K562 (cell line): Measurements from ENCODE around the gene MRPL4. TPM values are rescaled to one million over a fixed set of nuclear protein-coding genes. Genes with fewer than 3 reads are reported as not detected.
A peak's percentile ranks its signal among the peaks of the same experiment; 100 is the strongest.

Source experiments
- ATF7 ChIP-seq: fragments of 450-650 bp; IDR thresholded peaks from 2 replicates; pipeline ENCODE4 v1.7.1; 2014; ENCODE audit warnings: mild to moderate bottlenecking, moderate library complexity
- C11orf30 ChIP-seq: fragments of 450-650 bp; IDR thresholded peaks from 2 replicates; pipeline ENCODE4 v1.6.1; 2016; ENCODE audit warnings: low read depth, mild to moderate bottlenecking
- MYBL2 ChIP-seq, 2 experiments: fragments of 450-650 bp in 1 of 2; sonication (generic) in 1 of 2; formaldehyde crosslinking in 1 of 2; IDR thresholded peaks; 2 replicates each; pipeline versions ENCODE4 v1.6.1 to v1.8.1; 2017 to 2022; ENCODE audit warnings: borderline replicate concordance in 1 of 2, inconsistent platforms in 1 of 2, low read depth in 1 of 2, mild to moderate bottlenecking in 1 of 2, missing genetic modification reagents in 1 of 2, moderate library complexity in 1 of 2
- NFYB ChIP-seq: IDR thresholded peaks from 2 replicates; pipeline ENCODE4 v1.6.1; 2011; ENCODE audit warnings: mild to moderate bottlenecking, moderate library complexity; ENCODE audit not compliant: insufficient read length; ENCODE audit errors: extremely low read depth
- XRCC4 ChIP-seq: IDR thresholded peaks from one replicate; pipeline ENCODE4 v1.6.1; 2011; ENCODE audit not compliant: insufficient read depth, insufficient read length; ENCODE audit errors: extremely low read depth
- YY1 ChIP-seq, 3 experiments: IDR thresholded peaks; 2 replicates each; pipeline ENCODE4 v1.6.1; 2011; ENCODE audit warnings: low read length in 2 of 3, mild to moderate bottlenecking in 2 of 3, moderate library complexity in 2 of 3, borderline replicate concordance in 1 of 3, control low read depth in 1 of 3, low read depth in 1 of 3; ENCODE audit not compliant: insufficient read depth in 3 of 3, insufficient replicate concordance in 2 of 3, control insufficient read depth in 1 of 3, insufficient read length in 1 of 3; ENCODE audit errors: extremely low read depth in 1 of 3
- ZNF124 ChIP-seq: sonication (generic); formaldehyde crosslinking; IDR thresholded peaks from 2 replicates; pipeline ENCODE4 v1.8.1; 2022; ENCODE audit warnings: missing genetic modification reagents
- ZNF165 ChIP-seq: fragments of 250-450 bp; sonication (Bioruptor Pico); IDR thresholded peaks from 2 replicates; pipeline ENCODE4 v1.4.0; 2020; ENCODE audit warnings: borderline replicate concordance
- ZNF589 ChIP-seq: fragments of 200-800 bp; sonication (Bioruptor generic); IDR thresholded peaks from 2 replicates; pipeline ENCODE4 v1.6.1; 2016; ENCODE audit warnings: low read depth, missing genetic modification characterization, missing compliant biosample characterization
- polyA plus RNA-seq, 8 experiments: library from polyadenylated mRNA; depleted of rRNA in 4 of 8; stranded (reverse) in 5 of 8; unstranded in 3 of 8; fragments of >200 nt; fragmentation: Nextera tagmentation in 2 of 8; fragmentation: Illumina TruSeq in 1 of 8; extraction: Ambion mirVana in 2 of 8; extraction: Trizol in 1 of 8; gene quantifications; 2 replicates each; pipeline versions ENCODE4 v1.2.1 to v1.2.3, GENCODE V29; 2011 to 2014; ENCODE audit warnings: inconsistent platforms in 1 of 8, missing spikeins in 1 of 8
- total RNA-seq, 7 experiments: library from RNA; depleted of rRNA in 6 of 7; stranded (reverse); fragments of >200 nt in 6 of 7; fragmentation: Illumina TruSeq in 2 of 7; extraction: Trizol in 2 of 7; gene quantifications; 2 replicates each; pipeline versions ENCODE4 v1.2.1 to v1.2.3, GENCODE V29; 2011 to 2021; ENCODE audit warnings: low replicate concordance in 1 of 7
- TF ChIP-seq, protein P1 (sequence below): IDR thresholded peaks from 3 replicates; pipeline ENCODE4 v1.6.1; 2011; ENCODE audit warnings: borderline replicate concordance, mild to moderate bottlenecking; ENCODE audit not compliant: insufficient read length, insufficient read depth
- TF ChIP-seq, protein P2 (sequence below): fragments of 450-650 bp; formaldehyde crosslinking; IDR thresholded peaks from 2 replicates; pipeline ENCODE4 v1.4.0; 2020; ENCODE audit warnings: mild to moderate bottlenecking, moderate library complexity
- TF ChIP-seq, protein P3 (sequence below): fragments of 250-450 bp; sonication (Bioruptor Pico); IDR thresholded peaks from 2 replicates; pipeline ENCODE4 v1.4.0; 2020; ENCODE audit warnings: mild to moderate bottlenecking
- TF ChIP-seq, protein P4 (sequence below): sonication (generic); formaldehyde crosslinking; IDR thresholded peaks from 2 replicates; pipeline ENCODE4 v1.8.0; 2022; ENCODE audit warnings: mild to moderate bottlenecking, missing genetic modification reagents, borderline replicate concordance
- TF ChIP-seq, protein P5 (sequence below): sonication (generic); IDR thresholded peaks from 2 replicates; pipeline ENCODE4 v1.6.1; 2016
- TF ChIP-seq, protein P6 (sequence below): fragments of 250-450 bp; sonication (Bioruptor Pico); IDR thresholded peaks from 2 replicates; pipeline ENCODE4 v1.4.0; 2020; ENCODE audit warnings: mild to moderate bottlenecking, moderate library complexity

MRPL4 gene
- total and polyA plus RNA-seq, 9 of the 15 experiments (the other 6 are each of a cell fraction or from before 2014, with no cell fraction given), result 1.4 to 239 (median 64.9) TPM

DNA sequence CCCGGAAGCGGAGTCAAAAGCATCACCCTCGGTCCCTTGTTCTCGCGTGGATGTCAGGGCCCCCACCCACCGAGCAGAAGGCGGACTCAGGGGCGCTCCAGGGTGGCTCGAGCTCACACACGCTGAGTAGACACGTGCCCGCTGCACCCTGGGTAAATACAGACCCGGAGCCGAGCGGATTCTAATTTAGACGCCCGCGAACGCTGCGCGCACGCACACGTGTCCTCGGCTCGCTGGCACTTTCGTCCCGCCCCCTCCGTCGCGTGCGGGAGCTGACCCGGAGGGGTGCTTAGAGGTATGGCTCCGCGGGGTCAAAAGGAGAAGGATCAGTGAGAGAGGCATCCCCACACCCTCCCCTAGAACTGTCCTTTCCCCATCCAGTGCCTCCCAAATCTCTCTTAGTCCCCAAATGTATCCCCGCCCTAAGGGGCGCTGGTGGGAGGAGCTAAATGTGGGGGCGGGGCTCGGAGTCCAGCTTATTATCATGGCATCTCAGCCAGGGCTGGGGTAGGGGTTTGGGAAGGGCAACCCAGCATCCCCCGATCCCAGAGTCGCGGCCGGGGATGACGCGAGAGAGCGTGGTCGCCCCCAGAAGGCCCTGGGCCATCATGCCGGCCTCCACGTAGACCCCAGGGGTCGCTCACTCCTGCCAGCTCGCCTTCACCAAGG lies 37.3 kb downstream of the MRPL4 start (continued):
- TF ChIP-seq, protein P1, sequence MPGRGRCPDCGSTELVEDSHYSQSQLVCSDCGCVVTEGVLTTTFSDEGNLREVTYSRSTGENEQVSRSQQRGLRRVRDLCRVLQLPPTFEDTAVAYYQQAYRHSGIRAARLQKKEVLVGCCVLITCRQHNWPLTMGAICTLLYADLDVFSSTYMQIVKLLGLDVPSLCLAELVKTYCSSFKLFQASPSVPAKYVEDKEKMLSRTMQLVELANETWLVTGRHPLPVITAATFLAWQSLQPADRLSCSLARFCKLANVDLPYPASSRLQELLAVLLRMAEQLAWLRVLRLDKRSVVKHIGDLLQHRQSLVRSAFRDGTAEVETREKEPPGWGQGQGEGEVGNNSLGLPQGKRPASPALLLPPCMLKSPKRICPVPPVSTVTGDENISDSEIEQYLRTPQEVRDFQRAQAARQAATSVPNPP, result no peak
- TF ChIP-seq NFYB (no peak), C11orf30 (peak; percentile 50), ZNF165 (CRISPR knock-in tag) (no peak), XRCC4 (no peak), ATF7 (peak; percentile 55; the same call in 1 of the 2 replicates), ZNF124 (CRISPR knock-in tag) (no peak), MYBL2 (IDR thresholded peaks at IDR 0.05; ENCODE audit: low read depth) (no peak), MYBL2 (CRISPR knock-in tag; IDR thresholded peaks at IDR 0.05; ENCODE audit: borderline replicate concordance) (no peak), ZNF589 (CRISPR knock-in tag) (0 out of 2 replicates have a peak, but pooled peaks have one; percentile 10), YY1 (IDR thresholded peaks at IDR 0.05; ENCODE audit: borderline replicate concordance in 1 of 3, control insufficient read depth in 1 of 3, extremely low read depth in 1 of 3, insufficient read depth in 3 of 3, insufficient read length in 1 of 3, insufficient replicate concordance in 2 of 3, low read depth in 1 of 3, low read length in 2 of 3) (peak in 2 of 3 experiments; percentile 51 to 76)
- TF ChIP-seq, protein P2, sequence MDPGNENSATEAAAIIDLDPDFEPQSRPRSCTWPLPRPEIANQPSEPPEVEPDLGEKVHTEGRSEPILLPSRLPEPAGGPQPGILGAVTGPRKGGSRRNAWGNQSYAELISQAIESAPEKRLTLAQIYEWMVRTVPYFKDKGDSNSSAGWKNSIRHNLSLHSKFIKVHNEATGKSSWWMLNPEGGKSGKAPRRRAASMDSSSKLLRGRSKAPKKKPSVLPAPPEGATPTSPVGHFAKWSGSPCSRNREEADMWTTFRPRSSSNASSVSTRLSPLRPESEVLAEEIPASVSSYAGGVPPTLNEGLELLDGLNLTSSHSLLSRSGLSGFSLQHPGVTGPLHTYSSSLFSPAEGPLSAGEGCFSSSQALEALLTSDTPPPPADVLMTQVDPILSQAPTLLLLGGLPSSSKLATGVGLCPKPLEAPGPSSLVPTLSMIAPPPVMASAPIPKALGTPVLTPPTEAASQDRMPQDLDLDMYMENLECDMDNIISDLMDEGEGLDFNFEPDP, result 0 out of 2 replicates have a peak, but pooled peaks have one; percentile 34
- TF ChIP-seq, protein P3, sequence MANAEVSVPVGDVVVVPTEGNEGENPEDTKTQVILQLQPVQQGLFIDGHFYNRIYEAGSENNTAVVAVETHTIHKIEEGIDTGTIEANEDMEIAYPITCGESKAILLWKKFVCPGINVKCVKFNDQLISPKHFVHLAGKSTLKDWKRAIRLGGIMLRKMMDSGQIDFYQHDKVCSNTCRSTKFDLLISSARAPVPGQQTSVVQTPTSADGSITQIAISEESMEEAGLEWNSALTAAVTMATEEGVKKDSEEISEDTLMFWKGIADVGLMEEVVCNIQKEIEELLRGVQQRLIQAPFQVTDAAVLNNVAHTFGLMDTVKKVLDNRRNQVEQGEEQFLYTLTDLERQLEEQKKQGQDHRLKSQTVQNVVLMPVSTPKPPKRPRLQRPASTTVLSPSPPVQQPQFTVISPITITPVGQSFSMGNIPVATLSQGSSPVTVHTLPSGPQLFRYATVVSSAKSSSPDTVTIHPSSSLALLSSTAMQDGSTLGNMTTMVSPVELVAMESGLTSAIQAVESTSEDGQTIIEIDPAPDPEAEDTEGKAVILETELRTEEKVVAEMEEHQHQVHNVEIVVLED (CRISPR knock-in tag), result peak; percentile 37; the same call in 1 of the 2 replicates
- TF ChIP-seq, protein P4, sequence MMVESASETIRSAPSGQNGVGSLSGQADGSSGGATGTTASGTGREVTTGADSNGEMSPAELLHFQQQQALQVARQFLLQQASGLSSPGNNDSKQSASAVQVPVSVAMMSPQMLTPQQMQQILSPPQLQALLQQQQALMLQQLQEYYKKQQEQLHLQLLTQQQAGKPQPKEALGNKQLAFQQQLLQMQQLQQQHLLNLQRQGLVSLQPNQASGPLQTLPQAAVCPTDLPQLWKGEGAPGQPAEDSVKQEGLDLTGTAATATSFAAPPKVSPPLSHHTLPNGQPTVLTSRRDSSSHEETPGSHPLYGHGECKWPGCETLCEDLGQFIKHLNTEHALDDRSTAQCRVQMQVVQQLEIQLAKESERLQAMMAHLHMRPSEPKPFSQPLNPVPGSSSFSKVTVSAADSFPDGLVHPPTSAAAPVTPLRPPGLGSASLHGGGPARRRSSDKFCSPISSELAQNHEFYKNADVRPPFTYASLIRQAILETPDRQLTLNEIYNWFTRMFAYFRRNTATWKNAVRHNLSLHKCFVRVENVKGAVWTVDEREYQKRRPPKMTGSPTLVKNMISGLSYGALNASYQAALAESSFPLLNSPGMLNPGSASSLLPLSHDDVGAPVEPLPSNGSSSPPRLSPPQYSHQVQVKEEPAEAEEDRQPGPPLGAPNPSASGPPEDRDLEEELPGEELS (CRISPR knock-in tag), result peak; percentile 53; the same call in 1 of the 2 replicates
- TF ChIP-seq, protein P5, sequence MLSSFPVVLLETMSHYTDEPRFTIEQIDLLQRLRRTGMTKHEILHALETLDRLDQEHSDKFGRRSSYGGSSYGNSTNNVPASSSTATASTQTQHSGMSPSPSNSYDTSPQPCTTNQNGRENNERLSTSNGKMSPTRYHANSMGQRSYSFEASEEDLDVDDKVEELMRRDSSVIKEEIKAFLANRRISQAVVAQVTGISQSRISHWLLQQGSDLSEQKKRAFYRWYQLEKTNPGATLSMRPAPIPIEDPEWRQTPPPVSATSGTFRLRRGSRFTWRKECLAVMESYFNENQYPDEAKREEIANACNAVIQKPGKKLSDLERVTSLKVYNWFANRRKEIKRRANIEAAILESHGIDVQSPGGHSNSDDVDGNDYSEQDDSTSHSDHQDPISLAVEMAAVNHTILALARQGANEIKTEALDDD, result no peak; the same call in 1 of the 2 replicates
- TF ChIP-seq, protein P6, sequence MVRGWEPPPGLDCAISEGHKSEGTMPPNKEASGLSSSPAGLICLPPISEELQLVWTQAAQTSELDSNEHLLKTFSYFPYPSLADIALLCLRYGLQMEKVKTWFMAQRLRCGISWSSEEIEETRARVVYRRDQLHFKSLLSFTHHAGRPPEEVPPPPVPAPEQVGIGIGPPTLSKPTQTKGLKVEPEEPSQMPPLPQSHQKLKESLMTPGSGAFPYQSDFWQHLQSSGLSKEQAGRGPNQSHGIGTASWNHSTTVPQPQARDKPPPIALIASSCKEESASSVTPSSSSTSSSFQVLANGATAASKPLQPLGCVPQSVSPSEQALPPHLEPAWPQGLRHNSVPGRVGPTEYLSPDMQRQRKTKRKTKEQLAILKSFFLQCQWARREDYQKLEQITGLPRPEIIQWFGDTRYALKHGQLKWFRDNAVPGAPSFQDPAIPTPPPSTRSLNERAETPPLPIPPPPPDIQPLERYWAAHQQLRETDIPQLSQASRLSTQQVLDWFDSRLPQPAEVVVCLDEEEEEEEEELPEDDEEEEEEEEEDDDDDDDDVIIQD (CRISPR knock-in tag), result no peak; the same call in 1 of the 2 replicates
